ENCODE measurements around the gene CDH4.

DNA sequence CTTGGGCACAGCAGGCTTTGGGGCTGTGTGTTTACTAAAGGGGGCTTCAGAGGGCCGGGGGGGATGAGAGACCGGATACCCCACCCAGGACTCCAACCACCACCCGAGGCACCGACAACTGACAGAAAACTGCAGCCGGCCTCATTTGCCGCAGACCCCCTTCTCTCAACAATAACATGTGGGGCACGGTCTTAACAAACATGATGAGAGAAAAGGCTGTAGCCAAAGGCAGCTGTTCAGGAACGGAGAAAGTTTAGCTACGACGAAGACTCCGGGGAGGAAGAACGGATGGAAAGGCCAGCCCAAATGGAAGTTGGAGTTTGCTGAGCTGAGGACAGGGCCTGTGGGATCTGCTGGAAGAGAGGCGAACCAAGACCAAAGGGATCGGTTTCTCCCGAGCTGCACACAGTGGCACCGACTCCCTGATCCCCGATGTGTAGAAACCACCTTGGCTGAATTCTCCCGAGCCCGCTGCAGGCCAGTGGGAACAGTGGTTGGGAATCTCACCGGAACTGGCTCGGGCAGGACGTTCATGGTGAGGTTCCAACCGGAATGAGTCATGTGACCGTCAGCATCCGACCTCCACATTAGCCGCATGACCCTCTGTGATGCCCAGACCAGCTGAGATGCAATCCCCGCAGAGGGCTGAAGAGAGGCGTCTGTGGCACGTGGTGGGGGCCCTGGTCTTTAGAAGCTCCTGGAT, 454.3 kb downstream of the CDH4 start:
- no peak for TF ChIP-seq TEAD4 (IDR thresholded peaks at IDR 0.05)
- no peak for TF ChIP-seq EP300 (IDR thresholded peaks at IDR 0.05; ENCODE audit: borderline replicate concordance)
- TF ChIP-seq RAD21 (IDR thresholded peaks at IDR 0.05; ENCODE audit: low read depth) = no peak
- no peak for TF ChIP-seq CEBPB (IDR thresholded peaks at IDR 0.05)
- no peak for TF ChIP-seq EGR1 (IDR thresholded peaks at IDR 0.05)
- TF ChIP-seq, protein P1, sequence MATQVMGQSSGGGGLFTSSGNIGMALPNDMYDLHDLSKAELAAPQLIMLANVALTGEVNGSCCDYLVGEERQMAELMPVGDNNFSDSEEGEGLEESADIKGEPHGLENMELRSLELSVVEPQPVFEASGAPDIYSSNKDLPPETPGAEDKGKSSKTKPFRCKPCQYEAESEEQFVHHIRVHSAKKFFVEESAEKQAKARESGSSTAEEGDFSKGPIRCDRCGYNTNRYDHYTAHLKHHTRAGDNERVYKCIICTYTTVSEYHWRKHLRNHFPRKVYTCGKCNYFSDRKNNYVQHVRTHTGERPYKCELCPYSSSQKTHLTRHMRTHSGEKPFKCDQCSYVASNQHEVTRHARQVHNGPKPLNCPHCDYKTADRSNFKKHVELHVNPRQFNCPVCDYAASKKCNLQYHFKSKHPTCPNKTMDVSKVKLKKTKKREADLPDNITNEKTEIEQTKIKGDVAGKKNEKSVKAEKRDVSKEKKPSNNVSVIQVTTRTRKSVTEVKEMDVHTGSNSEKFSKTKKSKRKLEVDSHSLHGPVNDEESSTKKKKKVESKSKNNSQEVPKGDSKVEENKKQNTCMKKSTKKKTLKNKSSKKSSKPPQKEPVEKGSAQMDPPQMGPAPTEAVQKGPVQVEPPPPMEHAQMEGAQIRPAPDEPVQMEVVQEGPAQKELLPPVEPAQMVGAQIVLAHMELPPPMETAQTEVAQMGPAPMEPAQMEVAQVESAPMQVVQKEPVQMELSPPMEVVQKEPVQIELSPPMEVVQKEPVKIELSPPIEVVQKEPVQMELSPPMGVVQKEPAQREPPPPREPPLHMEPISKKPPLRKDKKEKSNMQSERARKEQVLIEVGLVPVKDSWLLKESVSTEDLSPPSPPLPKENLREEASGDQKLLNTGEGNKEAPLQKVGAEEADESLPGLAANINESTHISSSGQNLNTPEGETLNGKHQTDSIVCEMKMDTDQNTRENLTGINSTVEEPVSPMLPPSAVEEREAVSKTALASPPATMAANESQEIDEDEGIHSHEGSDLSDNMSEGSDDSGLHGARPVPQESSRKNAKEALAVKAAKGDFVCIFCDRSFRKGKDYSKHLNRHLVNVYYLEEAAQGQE (IDR thresholded peaks at IDR 0.05; ENCODE audit: low read depth) = no peak
- TF ChIP-seq, protein P2, sequence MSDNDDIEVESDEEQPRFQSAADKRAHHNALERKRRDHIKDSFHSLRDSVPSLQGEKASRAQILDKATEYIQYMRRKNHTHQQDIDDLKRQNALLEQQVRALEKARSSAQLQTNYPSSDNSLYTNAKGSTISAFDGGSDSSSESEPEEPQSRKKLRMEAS (IDR thresholded peaks at IDR 0.05) = no peak
- no peak for TF ChIP-seq YY1 (IDR thresholded peaks at IDR 0.05; ENCODE audit: low read depth)
- TF ChIP-seq, protein P3, sequence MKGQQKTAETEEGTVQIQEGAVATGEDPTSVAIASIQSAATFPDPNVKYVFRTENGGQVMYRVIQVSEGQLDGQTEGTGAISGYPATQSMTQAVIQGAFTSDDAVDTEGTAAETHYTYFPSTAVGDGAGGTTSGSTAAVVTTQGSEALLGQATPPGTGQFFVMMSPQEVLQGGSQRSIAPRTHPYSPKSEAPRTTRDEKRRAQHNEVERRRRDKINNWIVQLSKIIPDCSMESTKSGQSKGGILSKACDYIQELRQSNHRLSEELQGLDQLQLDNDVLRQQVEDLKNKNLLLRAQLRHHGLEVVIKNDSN (IDR thresholded peaks at IDR 0.05) = no peak
- no peak for TF ChIP-seq ZBTB7A (IDR thresholded peaks at IDR 0.05; ENCODE audit: low read depth)
- TF ChIP-seq TAF1 (IDR thresholded peaks at IDR 0.05; ENCODE audit: low read depth) = no peak
- TF ChIP-seq NFIC (IDR thresholded peaks at IDR 0.05) = no peak
- no peak for TF ChIP-seq FOXM1 (IDR thresholded peaks at IDR 0.05; ENCODE audit: borderline replicate concordance, low read depth)
- TF ChIP-seq TCF12 (IDR thresholded peaks at IDR 0.05; ENCODE audit: low read depth) = no peak

Measured in Ishikawa (cell line).